HEK293T (cell line): ENCODE results near the gene PCDH9.

Experiments used
- CTCF ChIA-PET: fragments of 350-600 bp; formaldehyde crosslinking; extraction: SDS; loops from one replicate; lab custom pipeline; 2021; ENCODE audit warnings: antibody characterized with exemption, inconsistent platforms; lab: Yijun Ruan, JAX
- POLR2A ChIA-PET: fragments of 350-600 bp; formaldehyde crosslinking; extraction: SDS; loops from one replicate; lab custom pipeline; 2020; ENCODE audit warnings: antibody characterized with exemption, inconsistent platforms; lab: Yijun Ruan, JAX
- DNase-seq: peaks from one replicate; pipeline ENCODE4 v3.0.0; 2012; ENCODE audit warnings: mixed read lengths; ENCODE audit errors: extremely low spot score
- ARNT ChIP-seq: fragments of 450-650 bp; IDR thresholded peaks from 2 replicates; pipeline ENCODE4 v1.6.1; 2017; ENCODE audit warnings: mild to moderate bottlenecking
- BHLHE40 ChIP-seq: fragments of 450-650 bp; IDR thresholded peaks from 2 replicates; pipeline ENCODE4 v1.6.1; 2016; ENCODE audit warnings: mild to moderate bottlenecking, moderate library complexity, borderline replicate concordance
- CTBP1 ChIP-seq: fragments of 450-650 bp; IDR thresholded peaks from 2 replicates; pipeline ENCODE4 v1.6.1; 2016; ENCODE audit warnings: borderline replicate concordance
- ELF4 ChIP-seq: fragments of 450-650 bp; IDR thresholded peaks from 2 replicates; pipeline ENCODE4 v1.6.1; 2017; ENCODE audit warnings: antibody characterized with exemption
- FOXA1 ChIP-seq: fragments of 450-650 bp; IDR thresholded peaks from 2 replicates; pipeline ENCODE4 v1.6.1; 2016; ENCODE audit warnings: mild to moderate bottlenecking
- FOXK2 ChIP-seq: fragments of 450-650 bp; IDR thresholded peaks from 2 replicates; pipeline ENCODE4 v1.6.1; 2016; ENCODE audit warnings: mild to moderate bottlenecking
- FOXM1 ChIP-seq: fragments of 450-650 bp; IDR thresholded peaks from 2 replicates; pipeline ENCODE4 v1.6.1; 2017; ENCODE audit warnings: mild to moderate bottlenecking, borderline replicate concordance
- HDGF ChIP-seq: fragments of 450-650 bp; IDR thresholded peaks from 2 replicates; pipeline ENCODE4 v1.6.1; 2017; ENCODE audit warnings: antibody characterized with exemption, borderline replicate concordance
- L3MBTL2 ChIP-seq: fragments of 450-650 bp; conservative IDR thresholded peaks from 2 replicates; pipeline ENCODE4 v1.6.1; 2016; ENCODE audit warnings: mild to moderate bottlenecking
- LEF1 ChIP-seq: fragments of 450-650 bp; IDR thresholded peaks from 2 replicates; pipeline ENCODE4 v1.6.1; 2017; ENCODE audit warnings: mild to moderate bottlenecking, borderline replicate concordance
- NFRKB ChIP-seq: fragments of 450-650 bp; IDR thresholded peaks from 2 replicates; pipeline ENCODE4 v1.6.1; 2016; ENCODE audit warnings: mild to moderate bottlenecking, moderate library complexity
- PKNOX1 ChIP-seq: fragments of 450-650 bp; IDR thresholded peaks from 2 replicates; pipeline ENCODE4 v1.6.1; 2016
- SP1 ChIP-seq: fragments of 450-650 bp; IDR thresholded peaks from 2 replicates; pipeline ENCODE4 v1.6.1; 2017
- SUZ12 ChIP-seq: fragments of 450-650 bp; IDR thresholded peaks from 2 replicates; pipeline ENCODE4 v1.6.1; 2016; ENCODE audit warnings: mild to moderate bottlenecking
- TARDBP ChIP-seq: fragments of 450-650 bp; IDR thresholded peaks from 2 replicates; pipeline ENCODE4 v1.6.1; 2016
- ZNF384 ChIP-seq: fragments of 450-650 bp; IDR thresholded peaks from 2 replicates; pipeline ENCODE4 v1.6.1; 2016

Gene PCDH9

DNA sequence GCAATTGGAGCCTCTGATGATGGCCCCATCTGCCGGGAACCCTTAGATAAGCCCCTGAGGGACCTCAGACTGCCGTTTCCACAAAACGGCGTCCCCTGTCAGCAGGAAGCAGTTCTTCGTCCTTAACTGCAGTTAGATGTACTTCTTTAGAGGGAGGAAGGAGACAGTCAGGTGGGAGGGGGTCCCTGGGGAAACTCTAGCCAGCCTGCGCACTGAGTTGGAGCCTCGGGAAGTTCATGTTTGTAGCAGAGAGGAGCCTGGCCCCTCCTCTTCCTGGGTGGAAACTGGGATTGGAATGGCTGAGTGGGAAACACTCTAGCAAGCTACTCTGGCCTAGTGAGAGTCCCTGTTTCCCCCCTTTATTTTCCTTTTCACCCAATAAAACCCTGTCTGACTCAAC lies 612.4 kb downstream of the PCDH9 start:
- POLR2A ChIA-PET, result no interaction called here
- no peak for DNase-seq
- no peak for TF ChIP-seq L3MBTL2
- no peak for TF ChIP-seq LEF1
- TF ChIP-seq SUZ12, result no peak
- TF ChIP-seq FOXK2, result no peak
- TF ChIP-seq NFRKB, result no peak
- TF ChIP-seq FOXM1, result no peak
- TF ChIP-seq FOXA1, result no peak
- CTCF ChIA-PET, result interaction anchor here (1.0 to 1.8 kb wide), 3 partner anchors 10 to 612 kb away, joined by 3 to 4 read pairs (median 3); no protein-coding TSS in a partner anchor

GRCh38 chr13:66612983-66613382 lies 617.2 kb downstream of the PCDH9 start:
- CTCF ChIA-PET, result no interaction called here
- POLR2A ChIA-PET, result no interaction called here
- TF ChIP-seq PKNOX1, result no peak
- TF ChIP-seq ELF4, result no peak
- TF ChIP-seq SP1, result no peak
- no peak for DNase-seq

DNA sequence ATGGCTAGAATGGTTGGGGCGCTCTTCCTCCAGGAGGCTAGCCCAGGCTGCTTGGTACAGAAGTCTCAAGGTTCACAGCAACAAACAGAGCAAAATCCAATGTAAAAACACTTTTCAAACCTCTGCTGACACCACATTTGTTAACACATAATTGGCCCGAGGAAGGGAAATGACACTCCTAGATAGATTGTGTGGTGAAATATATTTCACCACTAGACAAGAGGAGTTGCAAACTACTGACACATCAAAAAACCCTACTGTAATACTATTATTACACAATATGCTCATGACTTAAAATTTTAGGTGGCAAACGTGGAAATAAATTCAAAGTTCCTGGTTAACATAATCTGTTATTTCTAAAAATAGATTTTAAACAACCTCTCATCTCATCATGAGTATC lies 643.6 kb downstream of the PCDH9 start:
- DNase-seq, result no peak
- CTCF ChIA-PET, result interaction anchor here (0.7 kb wide), 1 partner anchor 21 kb away, joined by 3 read pairs; no protein-coding TSS in a partner anchor
- POLR2A ChIA-PET, result no interaction called here
- no peak for TF ChIP-seq HDGF
- no peak for TF ChIP-seq SUZ12
- no peak for TF ChIP-seq FOXA1

DNA sequence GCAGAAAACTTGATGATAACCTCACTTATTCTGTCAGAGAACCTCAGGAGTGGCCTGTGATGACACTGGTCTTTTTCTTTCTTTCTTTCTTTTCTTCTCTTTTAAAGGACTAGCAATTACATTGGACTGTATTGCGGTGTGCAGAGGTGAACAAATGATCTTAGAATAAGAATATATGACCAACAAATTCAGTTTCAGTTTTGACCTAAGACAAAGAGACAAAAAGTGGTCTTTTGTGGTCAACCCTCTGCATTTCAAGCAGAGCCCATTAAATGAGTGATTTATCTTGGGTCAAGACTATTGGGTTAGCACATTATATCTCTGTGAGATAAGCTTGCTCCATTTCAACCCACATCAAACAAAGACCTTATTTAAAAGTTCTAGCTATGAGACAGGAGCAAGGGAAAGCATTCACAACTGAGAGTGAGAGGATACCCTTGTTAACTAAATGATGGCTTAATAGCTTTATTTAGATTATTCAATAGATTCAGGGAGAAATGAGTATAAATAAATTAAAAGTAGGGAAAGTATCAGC lies 644.4 kb downstream of the PCDH9 start:
- TF ChIP-seq FOXM1 (peak; percentile 26; the same call in 1 of the 2 replicates), NFRKB (0 out of 2 replicates have a peak, but pooled peaks have one; percentile 26), HDGF (no peak)
- POLR2A ChIA-PET, result no interaction called here
- DNase-seq, result no peak
- CTCF ChIA-PET, result no interaction called here

DNA sequence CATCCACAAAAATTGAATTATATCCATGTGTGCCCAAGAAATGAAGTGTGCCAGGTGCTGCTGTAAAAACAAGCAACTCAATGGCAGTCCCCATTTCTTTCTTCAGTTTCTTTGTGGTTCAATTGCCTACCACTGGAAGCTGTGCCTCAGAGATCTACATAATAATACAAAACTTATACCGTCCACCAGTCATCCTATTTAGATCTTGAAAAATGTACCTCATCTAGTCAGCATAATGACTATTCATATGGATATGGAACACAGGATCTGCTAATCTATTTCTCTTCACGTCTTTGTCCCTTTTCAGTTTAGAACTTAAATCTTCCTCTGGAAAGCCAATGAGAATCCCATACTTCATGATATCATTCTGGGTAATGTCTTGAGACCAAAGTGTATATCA lies 648.5 kb downstream of the PCDH9 start:
- DNase-seq, result no peak
- CTCF ChIA-PET, result no interaction called here
- TF ChIP-seq ARNT (no peak), ZNF384 (no peak), L3MBTL2 (no peak), PKNOX1 (no peak), NFRKB (no peak), ELF4 (no peak), TARDBP (no peak), FOXA1 (no peak), SUZ12 (no peak), CTBP1 (no peak), LEF1 (no peak), BHLHE40 (no peak), FOXK2 (no peak), HDGF (no peak), FOXM1 (no peak), SP1 (no peak)
- POLR2A ChIA-PET, result no interaction called here

DNA sequence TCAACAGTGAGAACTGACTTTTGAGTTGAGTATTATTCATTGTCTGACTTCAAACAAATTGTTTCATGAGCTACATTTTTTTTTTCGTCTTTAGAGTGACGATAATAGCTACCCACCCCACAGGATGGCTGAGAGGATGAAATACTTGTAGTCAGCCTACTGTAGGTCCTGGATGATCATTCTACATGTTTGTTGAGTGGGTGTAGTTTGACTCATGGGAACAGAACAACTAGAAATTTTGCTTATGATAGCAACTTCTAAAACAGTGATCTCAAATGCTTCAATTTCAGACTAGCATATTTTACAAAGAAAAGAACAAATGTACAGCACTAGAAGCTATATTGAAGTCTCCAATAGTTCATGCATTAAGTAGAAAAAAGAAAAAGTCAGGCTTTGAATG lies 651.8 kb downstream of the PCDH9 start:
- no peak for DNase-seq
- TF ChIP-seq FOXM1, result no peak
- CTCF ChIA-PET, result interaction anchor here (1.0 kb wide), 1 partner anchor 12 kb away, joined by 5 read pairs; no protein-coding TSS in a partner anchor
- POLR2A ChIA-PET, result no interaction called here

DNA sequence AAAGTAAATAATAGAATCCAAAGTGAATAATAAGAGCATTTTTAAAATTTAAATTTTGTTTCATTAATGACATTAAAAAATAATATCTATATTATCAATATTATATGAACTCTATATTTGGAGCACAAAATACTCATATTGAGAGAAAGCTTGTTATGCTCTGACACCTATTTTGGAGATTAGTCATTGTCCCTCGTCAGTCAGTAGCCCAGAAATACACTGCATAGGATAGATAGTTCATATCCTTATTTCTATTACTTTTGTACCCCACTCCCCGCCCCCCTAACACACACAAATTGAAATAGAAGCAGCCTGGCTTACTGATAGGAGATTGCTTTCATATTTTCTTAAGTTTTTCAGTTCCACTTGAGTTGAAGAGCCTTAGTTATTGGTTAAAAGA lies 652.8 kb downstream of the PCDH9 start:
- no peak for TF ChIP-seq CTBP1
- no peak for TF ChIP-seq HDGF
- no peak for TF ChIP-seq ZNF384
- TF ChIP-seq ARNT, result no peak
- TF ChIP-seq FOXK2, result no peak
- no peak for TF ChIP-seq ELF4
- no peak for TF ChIP-seq NFRKB
- TF ChIP-seq TARDBP, result no peak
- no peak for TF ChIP-seq SP1
- ChIA-PET CTCF (no interaction called here), POLR2A (no interaction called here)
- no peak for DNase-seq

GRCh38 chr13:66576381-66576780 lies 653.8 kb downstream of the PCDH9 start:
- ChIA-PET POLR2A (no interaction called here), CTCF (no interaction called here)
- DNase-seq, result no peak
- TF ChIP-seq ZNF384 (no peak), LEF1 (no peak), ARNT (no peak)
